ENCODE results near the gene CAMKV. TPM values are rescaled to one million over a fixed set of nuclear protein-coding genes. Genes with fewer than 3 reads are reported as not detected.
"Not testable (repeated sequence)": the region's sequence is repeated elsewhere in the genome, so short reads cannot be mapped to it uniquely, and the experiment has no call there.

The CAMKV gene
- total and polyA plus RNA-seq, 7 experiments from 2014 or later: not detected

DNA sequence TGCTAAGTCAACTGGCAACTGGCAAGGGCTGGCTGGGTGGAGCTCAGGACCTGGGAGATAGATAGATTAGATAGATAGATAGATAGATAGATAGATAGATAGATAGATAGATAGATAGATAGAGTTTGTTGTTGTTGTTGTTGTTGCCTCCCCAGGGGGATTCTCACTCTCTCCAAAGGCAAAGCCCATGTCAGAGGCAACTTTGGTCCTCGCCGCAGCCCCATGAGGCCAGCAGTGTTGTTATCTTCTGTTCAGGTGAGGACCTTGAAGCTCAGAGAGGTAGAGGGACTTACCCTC is 41.4 kb upstream of the CAMKV start:
- ATAC-seq (no peak), DNase-seq (no peak)
- Histone ChIP-seq H3K27me3 (ENCODE audit: control insufficient read depth in 2 of 2, insufficient read depth in 2 of 2, low read length in 2 of 2) (no peaks in the 10 kb centered on the region), H3K27ac (ENCODE audit: low read depth, low read length) (no peak overlapping the region), H3K36me3 (ENCODE audit: control insufficient read depth in 2 of 3, insufficient read depth in 3 of 3, low read length in 3 of 3) (peaks cover 0 to 60% (median 0%) of the 10 kb centered on the region in 3 experiments), H3K4me1 (ENCODE audit: control insufficient read depth in 2 of 2, insufficient read depth in 2 of 2, low read length in 2 of 2) (peaks cover 4 to 7% of the 10 kb centered on the region in 2 donors), H3K4me3 (ENCODE audit: low read length) (no peak overlapping the region), H3K9me3 (ENCODE audit: control insufficient read depth in 2 of 3, low read length in 3 of 3) (no peaks in the 10 kb centered on the region)
- peaks cover 7 to 14% (median 12%) of the 10 kb centered on the region in 7 donors for H3K4me1 Mint-ChIP-seq
- H3K36me3 Mint-ChIP-seq: peaks cover 2 to 28% (median 9%) of the 10 kb centered on the region in 5 donors
- no peak overlapping the region for H3K27ac Mint-ChIP-seq
- ChIA-PET CTCF (no interaction called here), POLR2A (interaction anchor here (1.1 kb wide), 1 partner anchor 29 kb away, joined by 3 read pairs; the partner anchor contains the start of gene RBM6)
- intact Hi-C loops (cut with micrococcal nuclease): no loop called here
- H3K27me3 Mint-ChIP-seq: no peaks in the 10 kb centered on the region
- H3K4me3 Mint-ChIP-seq: no peak overlapping the region
- H3K9me3 Mint-ChIP-seq: no peaks in the 10 kb centered on the region

DNA sequence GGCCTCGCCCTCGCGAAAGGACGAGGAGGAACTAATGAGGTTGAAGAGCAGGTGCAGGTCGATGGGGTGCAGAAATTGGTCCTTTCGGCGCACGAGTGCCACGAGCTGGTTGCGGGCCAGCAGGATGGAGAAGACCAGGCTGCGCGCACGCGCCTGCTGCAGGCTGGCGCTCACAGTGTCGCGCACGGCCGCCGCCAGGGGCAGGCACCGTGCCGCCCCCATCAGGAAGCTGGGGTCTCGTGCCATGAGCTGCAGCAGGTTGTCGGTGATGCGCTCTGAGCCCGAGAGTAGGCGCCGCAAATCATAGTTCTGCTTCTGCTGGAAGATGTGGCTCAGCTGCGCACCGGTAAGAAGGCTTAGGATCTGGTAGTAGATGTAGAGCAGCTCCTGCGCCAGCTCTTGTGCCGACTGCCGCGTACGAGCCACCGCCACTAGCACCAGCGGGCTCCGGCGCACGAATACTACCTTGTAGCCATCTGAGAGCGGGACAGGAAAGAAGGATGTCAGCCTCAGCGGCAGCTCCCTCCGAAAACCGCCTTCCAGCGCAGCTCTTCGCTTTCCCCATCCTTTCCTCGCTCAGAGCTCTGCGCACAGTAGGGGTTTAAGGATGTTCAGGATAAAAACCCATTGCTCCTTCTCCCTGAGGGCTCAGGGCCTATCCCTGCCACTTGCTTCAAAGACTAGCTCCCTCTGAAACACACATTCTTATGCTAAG is 40.9 kb upstream of the CAMKV start:
- no peak for ATAC-seq
- ChIA-PET CTCF (interaction anchor here (0.6 to 0.9 kb wide), 3 partner anchors 13 to 205 kb away, joined by 3 to 4 read pairs (median 3); no protein-coding TSS in a partner anchor), POLR2A (interaction anchor here (1.1 kb wide), 1 partner anchor 29 kb away, joined by 3 read pairs; the partner anchor contains the start of gene RBM6)
- Mint-ChIP-seq H3K4me1 (peaks cover 12 to 19% (median 17%) of the 10 kb centered on the region in 7 donors), H3K27ac (peak overlapping the region in 1 of 9 donors; percentile 25), H3K9me3 (no peaks in the 10 kb centered on the region), H3K36me3 (peaks cover 2 to 28% (median 8%) of the 10 kb centered on the region in 5 donors), H3K4me3 (no peak overlapping the region), H3K27me3 (no peaks in the 10 kb centered on the region)
- DNase-seq: no peak
- peaks cover 9 to 12% of the 10 kb centered on the region in 2 donors for H3K4me1 ChIP-seq (ENCODE audit: control insufficient read depth in 2 of 2, insufficient read depth in 2 of 2, low read length in 2 of 2)
- no peaks in the 10 kb centered on the region for H3K27me3 ChIP-seq (ENCODE audit: control insufficient read depth in 2 of 2, insufficient read depth in 2 of 2, low read length in 2 of 2)
- no peak overlapping the region for H3K4me3 ChIP-seq (ENCODE audit: low read length)
- intact Hi-C loops (cut with micrococcal nuclease): no loop called here
- H3K27ac ChIP-seq (ENCODE audit: low read depth, low read length): no peak overlapping the region
- no peaks in the 10 kb centered on the region for H3K9me3 ChIP-seq (ENCODE audit: control insufficient read depth in 2 of 3, low read length in 3 of 3)
- H3K36me3 ChIP-seq (ENCODE audit: control insufficient read depth in 2 of 3, insufficient read depth in 3 of 3, low read length in 3 of 3): peaks cover 0 to 55% (median 0%) of the 10 kb centered on the region in 3 experiments

GRCh38 chr3:49908373-49909199 is 38.9 kb upstream of the CAMKV start:
- Histone ChIP-seq H3K36me3 (ENCODE audit: control insufficient read depth in 2 of 3, insufficient read depth in 3 of 3, low read length in 3 of 3) (peaks cover 0 to 55% (median 0%) of the 10 kb centered on the region in 3 experiments), H3K27ac (ENCODE audit: low read depth, low read length) (no peak overlapping the region), H3K4me1 (ENCODE audit: control insufficient read depth in 2 of 2, insufficient read depth in 2 of 2, low read length in 2 of 2) (peaks cover 15 to 22% of the 10 kb centered on the region in 2 donors), H3K9me3 (ENCODE audit: control insufficient read depth in 2 of 3, low read length in 3 of 3) (no peaks in the 10 kb centered on the region), H3K27me3 (ENCODE audit: control insufficient read depth in 2 of 2, insufficient read depth in 2 of 2, low read length in 2 of 2) (no peaks in the 10 kb centered on the region), H3K4me3 (ENCODE audit: low read length) (no peak overlapping the region)
- Mint-ChIP-seq H3K4me1 (peaks cover 17 to 37% (median 27%) of the 10 kb centered on the region in 7 donors), H3K27ac (no peak overlapping the region), H3K9me3 (no peaks in the 10 kb centered on the region), H3K36me3 (peaks cover 4 to 28% (median 8%) of the 10 kb centered on the region in 5 donors), H3K27me3 (no peaks in the 10 kb centered on the region), H3K4me3 (no peak overlapping the region)
- ATAC-seq (no peak), DNase-seq (no peak)
- ChIA-PET POLR2A (no interaction called here), CTCF (interaction anchor here (0.6 to 1.4 kb wide), 5 partner anchors 9 to 400 kb away, joined by 3 to 5 read pairs (median 3); partner anchors contain the start of gene INKA1)
- intact Hi-C loops (cut with micrococcal nuclease): loop anchor here in 1 of 2 donors (5.0 kb wide), 1 partner anchor 186 kb away; the partner anchor contains the start of gene GMPPB

DNA sequence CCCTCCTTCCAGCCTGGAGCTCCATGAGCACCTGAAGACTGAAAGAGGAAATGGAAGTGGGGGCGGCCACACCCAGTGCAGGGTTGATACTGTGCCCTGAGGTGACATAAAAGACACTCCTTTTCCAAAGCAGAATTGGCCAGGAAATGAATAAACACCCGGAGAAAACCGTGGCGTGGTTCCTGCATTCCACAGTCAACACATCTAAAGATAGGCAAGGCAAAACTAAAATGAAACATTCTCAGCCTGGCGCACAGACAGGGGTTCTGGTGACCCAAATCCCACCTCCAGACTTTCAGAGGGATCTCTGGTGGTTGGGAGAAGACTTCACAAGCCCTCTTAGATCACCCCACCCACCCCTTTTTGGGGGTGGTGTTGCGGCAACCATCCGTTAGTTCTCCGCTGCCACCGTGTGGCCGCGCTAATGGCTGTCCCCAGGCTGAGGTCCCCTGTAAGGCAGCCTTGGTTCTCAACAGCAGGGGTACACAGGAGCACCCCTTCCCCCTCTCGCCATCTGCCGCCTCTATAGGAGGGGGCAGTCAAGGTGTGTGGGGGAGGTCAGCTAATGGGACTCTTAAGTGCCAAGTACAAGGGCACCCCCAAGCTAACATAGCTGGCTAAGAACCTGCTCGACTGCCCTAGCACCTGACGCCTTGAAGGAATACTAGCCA is 36.5 kb upstream of the CAMKV start:
- DNase-seq (peak; percentile 16 to 60 (median 39)), ATAC-seq (peak; percentile 53)
- H3K9me3 ChIP-seq (ENCODE audit: control insufficient read depth in 2 of 3, low read length in 3 of 3): no peaks in the 10 kb centered on the region
- H3K4me1 Mint-ChIP-seq: peaks cover 18 to 41% (median 27%) of the 10 kb centered on the region in 7 donors
- no peaks in the 10 kb centered on the region for H3K27me3 ChIP-seq (ENCODE audit: control insufficient read depth in 2 of 2, insufficient read depth in 2 of 2, low read length in 2 of 2)
- H3K4me3 ChIP-seq (ENCODE audit: low read length): no peak overlapping the region
- H3K4me1 ChIP-seq (ENCODE audit: control insufficient read depth in 2 of 2, insufficient read depth in 2 of 2, low read length in 2 of 2): peaks cover 15 to 26% of the 10 kb centered on the region in 2 donors
- no peaks in the 10 kb centered on the region for H3K27me3 Mint-ChIP-seq
- peaks cover 0 to 35% (median 0%) of the 10 kb centered on the region in 3 experiments for H3K36me3 ChIP-seq (ENCODE audit: control insufficient read depth in 2 of 3, insufficient read depth in 3 of 3, low read length in 3 of 3)
- intact Hi-C loops (cut with micrococcal nuclease): loop anchor here (1.0 to 5.0 kb wide), 6 partner anchors 34 to 367 kb away; partner anchors contain the start of genes GMPPB (in 1 of the 2), RBM6 (in 1 of the 2) and TRAIP (in 1 of the 2)
- no peaks in the 10 kb centered on the region for H3K9me3 Mint-ChIP-seq
- peak overlapping the region; percentile 24 for H3K27ac ChIP-seq (ENCODE audit: low read depth, low read length)
- H3K36me3 Mint-ChIP-seq: peaks cover 4 to 11% (median 5%) of the 10 kb centered on the region in 5 donors
- POLR2A ChIA-PET: interaction anchor here (0.7 kb wide), 2 partner anchors 21 to 49 kb away, joined by 3 read pairs; no protein-coding TSS in a partner anchor
- peak overlapping the region; percentile 63 to 91 (median 87) for H3K27ac Mint-ChIP-seq
- H3K4me3 Mint-ChIP-seq: peak overlapping the region in 9 of 10 donors; percentile 25 to 79 (median 68)
- CTCF ChIA-PET: interaction anchor here (0.6 to 1.2 kb wide), 4 partner anchors 23 to 203 kb away, joined by 3 to 7 read pairs (median 3); partner anchors contain the start of gene INKA1

DNA sequence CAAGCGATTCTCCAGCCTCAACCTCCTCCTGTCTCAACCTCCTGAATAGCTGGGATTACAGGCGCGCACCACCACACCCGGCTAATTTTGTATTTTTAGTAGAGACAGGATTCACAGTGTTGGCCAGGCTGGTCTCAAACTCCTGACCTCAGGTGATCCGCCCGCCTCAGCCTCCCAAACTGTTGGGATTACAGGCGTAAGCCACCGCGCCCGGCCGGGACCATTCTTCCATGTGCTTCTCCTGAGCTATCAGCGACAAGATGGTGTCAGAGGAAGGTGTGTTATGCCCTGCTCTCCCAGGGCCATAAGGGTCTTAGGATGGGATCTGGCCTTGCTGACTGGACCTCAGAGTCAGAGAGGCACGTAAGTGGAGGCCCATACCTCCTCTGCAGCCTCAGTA is 34.7 kb upstream of the CAMKV start:
- intact Hi-C loops (cut with micrococcal nuclease): loop anchor here in 1 of 2 donors (1.0 kb wide), 1 partner anchor 25 kb away; the partner anchor contains the start of gene MON1A
- CTCF ChIA-PET: interaction anchor here (0.6 to 0.8 kb wide), 2 partner anchors 65 to 84 kb away, joined by 3 to 4 read pairs; no protein-coding TSS in a partner anchor
- H3K27ac Mint-ChIP-seq: peak overlapping the region in 2 of 9 donors; percentile 86 to 92
- H3K4me3 ChIP-seq (ENCODE audit: low read length); H3K27me3 ChIP-seq (ENCODE audit: control insufficient read depth in 2 of 2, insufficient read depth in 2 of 2, low read length in 2 of 2); H3K36me3 Mint-ChIP-seq; H3K27me3 Mint-ChIP-seq; H3K9me3 ChIP-seq (ENCODE audit: control insufficient read depth in 2 of 3, low read length in 3 of 3); DNase-seq; H3K9me3 Mint-ChIP-seq; ATAC-seq: not testable (repeated sequence)
- peak overlapping the region; percentile 46 for H3K27ac ChIP-seq (ENCODE audit: low read depth, low read length)
- H3K4me1 Mint-ChIP-seq: peaks cover 18 to 42% (median 27%) of the 10 kb centered on the region in 7 donors
- peak overlapping the region in 8 of 10 donors; percentile 16 to 94 (median 84) for H3K4me3 Mint-ChIP-seq
- peaks cover 15 to 26% of the 10 kb centered on the region in 2 donors for H3K4me1 ChIP-seq (ENCODE audit: control insufficient read depth in 2 of 2, insufficient read depth in 2 of 2, low read length in 2 of 2)
- H3K36me3 ChIP-seq (ENCODE audit: control insufficient read depth in 2 of 3, insufficient read depth in 3 of 3, low read length in 3 of 3): peaks cover 0 to 17% (median 0%) of the 10 kb centered on the region in 3 experiments
- POLR2A ChIA-PET: interaction anchor here (0.6 to 1.3 kb wide), 3 partner anchors 36 to 295 kb away, joined by 4 to 5 read pairs (median 4); partner anchors contain the start of gene RBM6
